NCI-H1930 (cell line): ENCODE data around the gene APOL2.
"Not testable (repeated sequence)": the region's sequence is repeated elsewhere in the genome, so short reads cannot be mapped to it uniquely, and the experiment has no call there.

Experiments used
- DNase-seq, 2 experiments: peaks; one replicate each; lab custom pipeline; 2025; lab: John Stamatoyannopoulos, UW

The APOL2 gene

GRCh38 chr22:36262307-36262706 is 23.0 kb upstream of the APOL2 start:
- not testable (repeated sequence) for DNase-seq

GRCh38 chr22:36261675-36262074 is 22.3 kb upstream of the APOL2 start:
- not testable (repeated sequence) for DNase-seq

- no peak for DNase-seq
Observed at GRCh38 chr22:36259615-36260300, 20.4 kb upstream of the APOL2 start.

GRCh38 chr22:36258701-36259614 is 19.6 kb upstream of the APOL2 start:
- no peak for DNase-seq

GRCh38 chr22:36257948-36258670 is 18.8 kb upstream of the APOL2 start:
- no peak for DNase-seq

GRCh38 chr22:36257308-36257707 is 18.0 kb upstream of the APOL2 start:
- no peak for DNase-seq

GRCh38 chr22:36256478-36256877 is 17.2 kb upstream of the APOL2 start:
- no peak for DNase-seq

GRCh38 chr22:36255572-36255971 is 16.2 kb upstream of the APOL2 start:
- DNase-seq: not testable (repeated sequence)

GRCh38 chr22:36253523-36254490 is 14.5 kb upstream of the APOL2 start:
- DNase-seq: no peak

GRCh38 chr22:36252754-36253522 is 13.6 kb upstream of the APOL2 start, which contains the start of gene APOL1:
TSS of gene APOL1 (plus strand) at chr22:36253133. CDS start at chr22:36254956, 1,823 bp downstream.
- DNase-seq: no peak

GRCh38 chr22:36251979-36252608 is 12.8 kb upstream of the APOL2 start:
- not testable (repeated sequence) for DNase-seq

GRCh38 chr22:36250292-36250960 is 11.1 kb upstream of the APOL2 start:
- not testable (repeated sequence) for DNase-seq

GRCh38 chr22:36249160-36249559 is 9.8 kb upstream of the APOL2 start:
- DNase-seq: no peak

GRCh38 chr22:36247955-36248354 is 8.6 kb upstream of the APOL2 start:
- DNase-seq: no peak

- no peak for DNase-seq
Observed at GRCh38 chr22:36246718-36247117, 7.4 kb upstream of the APOL2 start.

GRCh38 chr22:36245805-36246356 is 6.6 kb upstream of the APOL2 start:
- DNase-seq: no peak

- no peak for DNase-seq
Observed at GRCh38 chr22:36244522-36245391, 5.4 kb upstream of the APOL2 start.

- no peak for DNase-seq
Observed at GRCh38 chr22:36243986-36244385, 4.7 kb upstream of the APOL2 start.
